T follicular helper cell (primary cell): ENCODE results near the gene ASIC1.

Experiments used
- DNase-seq: peaks from one replicate; pipeline ENCODE4 v3.0.0-alpha.2; 2020; ENCODE audit warnings: low read depth

The ASIC1 gene

DNA sequence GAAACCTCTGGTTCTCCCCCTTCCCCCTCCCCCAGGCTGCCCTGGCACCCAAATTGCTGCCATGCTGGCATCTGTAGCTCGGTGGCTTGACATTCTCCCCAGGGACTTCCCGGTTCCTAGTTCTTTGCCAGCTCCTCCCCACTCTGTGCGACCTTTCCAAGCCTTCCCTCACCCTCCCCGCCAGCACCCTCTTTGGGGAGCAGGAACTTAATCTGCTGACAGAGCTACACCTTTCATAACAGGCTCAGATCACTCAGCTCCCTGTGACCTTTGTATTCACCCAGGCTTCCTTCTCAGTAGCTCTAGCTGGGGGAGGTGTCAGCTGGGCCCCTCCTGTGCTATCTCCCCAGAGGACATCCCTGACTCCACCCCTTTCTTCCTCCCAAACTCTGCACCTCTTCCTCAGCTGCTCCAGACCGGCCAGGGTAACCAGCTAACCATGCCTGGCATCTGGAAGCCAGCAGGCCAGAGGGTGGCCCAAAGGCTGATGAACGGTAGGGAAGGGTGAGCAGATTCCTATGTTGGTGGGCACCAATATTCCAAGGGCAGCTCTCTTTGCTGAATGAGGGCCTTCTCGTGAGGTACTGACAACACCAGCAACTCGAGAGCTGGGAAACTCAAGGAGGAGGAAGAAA, 52.8 kb downstream of the ASIC1 start:
- DNase-seq, result no peak

DNA sequence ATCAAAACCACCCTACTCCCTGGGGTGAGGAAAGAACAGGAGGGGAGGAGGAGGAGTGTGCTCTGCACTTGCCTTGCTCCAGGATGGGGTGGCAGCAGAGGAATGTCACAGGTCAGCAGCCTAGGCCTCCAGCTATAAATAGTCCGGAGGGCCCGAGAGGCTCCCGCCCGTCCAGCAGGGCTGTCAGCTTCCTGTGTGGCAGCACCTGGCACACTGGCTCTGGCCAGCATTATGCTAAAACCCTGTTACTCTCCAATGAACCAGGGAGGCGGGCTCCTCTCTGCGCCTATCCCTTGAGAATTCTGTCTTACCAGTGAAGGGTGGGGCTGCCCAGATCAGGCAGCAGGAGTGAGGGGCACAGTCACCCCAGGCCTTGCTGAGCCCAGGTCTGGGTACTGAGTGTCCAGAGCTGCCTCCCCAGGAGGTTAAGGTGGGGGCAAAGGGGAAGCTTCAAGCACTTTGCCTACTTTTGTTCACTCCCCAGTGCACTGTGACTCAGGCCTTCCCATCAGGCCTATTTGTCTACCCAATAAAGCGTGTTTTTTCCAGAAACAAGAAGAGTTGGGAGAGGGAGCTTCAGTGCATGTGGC, 53.5 kb downstream of the ASIC1 start:
- DNase-seq, result no peak

DNA sequence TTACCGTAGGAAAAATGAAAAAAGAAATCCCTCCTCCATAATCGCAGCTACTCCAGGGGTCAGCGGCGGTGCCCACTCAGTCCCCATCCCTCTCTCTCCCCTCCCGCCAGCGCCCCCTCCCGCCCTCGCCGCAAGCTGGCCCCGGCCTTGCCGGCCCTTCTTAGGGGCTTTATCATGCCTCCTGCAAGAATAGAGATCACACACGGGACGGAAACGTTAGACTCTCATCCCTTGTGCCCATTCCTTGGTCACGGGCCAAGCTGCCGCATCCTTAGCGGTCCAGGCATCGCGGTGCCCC, 53.9 kb downstream of the ASIC1 start:
- no peak for DNase-seq

DNA sequence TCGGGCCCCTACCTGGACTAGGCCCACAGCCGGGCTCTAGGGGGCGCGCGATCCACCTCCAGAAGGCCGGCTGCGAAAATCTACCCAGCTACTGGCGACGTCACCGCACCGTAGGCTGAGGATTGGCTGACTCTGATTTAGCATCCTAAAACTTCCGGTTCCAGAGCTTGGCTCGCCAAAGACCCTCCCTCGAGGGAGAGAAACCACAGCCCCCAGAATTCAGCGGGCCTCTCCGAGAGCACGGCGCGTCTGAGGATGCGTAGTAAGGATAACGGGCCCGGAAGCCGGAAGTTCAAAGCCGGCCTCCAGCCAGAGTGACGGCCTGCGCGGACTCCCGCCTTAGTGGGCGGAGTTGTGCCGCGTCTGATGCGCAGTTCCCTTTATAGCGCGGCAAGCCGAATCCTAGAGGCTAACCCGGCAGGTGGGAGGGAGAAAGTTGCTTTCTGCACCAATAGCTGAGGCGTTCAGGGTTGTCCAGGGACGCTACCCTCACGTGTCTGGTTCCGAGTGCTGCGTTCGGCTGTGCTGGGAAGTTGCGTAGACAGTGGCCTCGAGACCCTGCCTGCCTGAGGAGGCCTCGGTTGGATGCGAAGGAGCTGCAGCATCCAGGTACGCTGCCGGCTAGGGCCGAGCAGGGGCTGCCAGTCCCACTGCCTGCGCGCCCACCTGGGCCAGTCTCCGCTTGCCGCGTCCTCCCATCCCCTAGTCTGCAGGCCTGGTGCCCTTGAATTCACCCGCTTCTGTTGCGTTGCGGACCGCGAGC, 54.5 kb downstream of the ASIC1 start, which contains the start of gene COX14:
Gene COX14, plus strand, starts transcription at position 544 of the 763 bp plus-strand sequence. CDS start 7,808 bp downstream, outside the sequence.
- peak; percentile 98 for DNase-seq

DNA sequence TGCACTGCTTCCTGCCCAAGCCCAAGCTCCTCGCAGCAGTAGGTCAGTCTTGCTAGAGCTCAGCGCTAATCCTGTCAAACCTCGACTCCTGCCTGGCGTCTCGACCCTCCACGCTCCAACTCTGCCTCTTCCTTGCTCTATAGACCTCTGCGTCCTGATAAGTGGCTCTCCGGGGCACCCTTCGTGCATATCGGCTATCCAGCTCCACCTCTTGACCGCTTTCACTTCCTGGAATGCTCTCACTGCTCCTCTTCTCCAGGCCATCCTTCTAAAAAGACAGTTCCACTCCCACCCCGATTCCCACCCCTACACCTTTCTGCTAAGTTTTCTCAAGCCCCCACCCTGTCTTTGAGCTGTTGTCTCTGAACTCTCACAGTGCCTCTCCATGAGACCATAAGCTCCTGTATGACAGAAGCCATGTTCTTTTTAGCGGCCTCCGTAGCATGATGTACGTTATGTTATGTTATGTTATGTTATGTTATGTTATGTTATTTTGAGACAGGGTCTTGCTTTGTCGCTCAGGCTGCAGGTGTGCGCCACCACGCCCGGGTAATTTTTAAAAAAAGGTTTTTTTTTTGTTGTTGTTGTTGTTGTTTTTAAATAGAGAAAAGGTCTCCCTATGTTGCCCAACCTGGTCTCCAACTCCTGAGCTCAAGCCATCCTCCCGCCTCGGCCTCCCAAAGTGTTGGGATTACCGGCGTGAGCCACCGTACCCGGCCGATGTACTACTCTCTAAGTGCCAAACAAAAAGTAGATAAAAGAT, 55.2 kb downstream of the ASIC1 start:
- no peak for DNase-seq

DNA sequence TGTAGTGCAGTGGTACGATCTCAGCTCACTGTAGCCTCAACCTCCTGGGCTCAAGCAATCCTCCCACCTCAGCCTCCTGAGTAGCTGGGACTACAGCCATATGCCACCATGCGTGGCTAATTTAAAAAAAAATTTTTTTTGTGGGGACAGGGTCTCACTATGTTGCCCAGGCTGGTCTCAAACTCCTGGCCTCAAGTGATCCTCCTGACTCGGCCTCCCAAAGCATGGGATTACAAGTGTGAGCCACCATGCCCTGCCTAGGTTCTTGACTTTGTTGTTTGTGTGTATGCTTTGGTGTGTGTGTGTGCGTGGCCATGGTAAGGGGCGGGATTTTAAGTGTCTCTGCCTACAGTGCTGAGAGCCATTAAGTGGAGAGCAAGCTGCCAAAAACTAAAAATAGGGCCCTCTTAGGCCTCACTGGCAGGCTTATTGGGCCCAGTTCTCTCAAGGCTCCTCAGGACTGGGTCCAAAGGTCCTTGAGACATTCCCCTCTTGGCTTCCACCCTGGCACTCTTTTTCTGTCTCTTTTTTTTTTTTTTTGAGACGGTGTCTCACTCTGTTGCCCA, 59.7 kb downstream of the ASIC1 start:
- no peak for DNase-seq

DNA sequence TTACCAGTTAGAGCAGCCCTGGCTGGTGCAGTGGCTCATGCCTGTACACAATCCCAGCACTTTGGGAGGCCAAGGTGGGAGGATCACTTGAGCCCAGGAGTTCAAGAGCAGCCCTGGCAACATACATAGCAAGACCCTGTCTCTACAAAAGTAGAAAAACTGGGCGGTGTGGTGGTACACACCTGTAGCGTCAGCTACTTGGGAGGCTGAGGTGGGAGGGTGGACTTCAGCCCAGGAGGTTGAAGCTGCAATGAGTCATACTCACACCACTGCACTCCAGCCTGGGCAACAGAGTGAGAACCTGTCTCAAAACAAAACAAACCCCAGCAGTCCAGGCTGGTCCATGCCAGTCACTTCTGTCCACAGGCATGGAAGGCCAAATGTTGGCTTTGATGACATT, 62.0 kb downstream of the ASIC1 start:
- no peak for DNase-seq

DNA sequence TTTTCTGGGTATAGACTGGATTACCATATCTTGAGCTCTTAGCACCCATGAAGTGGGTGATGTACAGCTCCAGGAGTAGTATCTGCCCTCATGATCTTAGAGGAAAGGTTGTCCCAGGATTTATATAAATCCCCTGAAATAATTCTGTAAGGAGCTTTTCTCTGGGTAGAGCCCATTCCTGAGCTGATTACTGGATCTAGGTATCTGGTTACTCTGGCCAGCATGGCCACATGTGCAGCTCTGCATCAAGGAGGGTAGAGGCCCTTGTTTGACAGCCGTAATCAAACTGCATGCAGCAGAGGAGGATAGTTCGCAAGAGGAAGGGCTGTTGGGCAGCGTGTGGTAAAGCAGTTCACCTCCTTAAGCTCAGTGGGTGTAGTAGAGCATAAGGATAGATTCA, 63.1 kb downstream of the ASIC1 start:
- no peak for DNase-seq

DNA sequence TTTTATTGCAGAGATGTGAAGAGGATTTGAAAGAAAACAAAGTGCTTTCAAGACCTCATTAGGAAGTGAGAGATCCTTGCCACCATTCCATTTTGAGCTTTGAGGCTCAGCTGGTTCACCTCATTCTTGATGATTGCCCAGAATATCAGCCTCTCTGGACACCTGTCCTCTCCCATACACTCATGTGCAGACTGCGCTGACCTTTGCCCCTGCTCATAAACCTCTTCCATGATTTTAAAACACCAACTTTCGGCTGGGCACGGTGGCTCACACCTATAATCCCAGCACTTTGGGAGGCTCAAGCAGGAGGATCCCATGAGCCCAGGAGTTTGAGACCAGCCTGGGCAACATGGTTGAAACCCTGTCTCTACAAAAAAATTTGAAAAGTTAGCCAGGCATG, 63.6 kb downstream of the ASIC1 start:
- DNase-seq, result no peak

DNA sequence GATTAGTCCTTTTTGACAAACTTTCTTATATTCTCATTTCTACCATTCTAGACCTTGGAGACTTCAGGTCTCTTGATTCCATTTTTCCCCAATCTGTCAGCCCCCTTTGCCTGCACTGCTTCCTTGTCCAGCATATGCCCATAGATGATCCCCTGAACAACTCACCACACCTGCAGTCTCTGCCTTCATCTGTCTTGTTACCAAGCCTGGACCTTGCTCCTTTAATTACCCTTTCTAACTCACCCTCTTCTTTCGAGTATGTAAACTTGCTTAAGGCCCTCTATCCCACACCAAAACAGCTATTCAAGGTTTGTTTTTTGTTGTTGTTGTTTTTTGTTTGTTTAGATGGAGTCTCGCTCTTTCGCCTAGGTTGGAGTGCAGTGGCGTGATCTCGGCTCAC, 64.2 kb downstream of the ASIC1 start:
- no peak for DNase-seq

DNA sequence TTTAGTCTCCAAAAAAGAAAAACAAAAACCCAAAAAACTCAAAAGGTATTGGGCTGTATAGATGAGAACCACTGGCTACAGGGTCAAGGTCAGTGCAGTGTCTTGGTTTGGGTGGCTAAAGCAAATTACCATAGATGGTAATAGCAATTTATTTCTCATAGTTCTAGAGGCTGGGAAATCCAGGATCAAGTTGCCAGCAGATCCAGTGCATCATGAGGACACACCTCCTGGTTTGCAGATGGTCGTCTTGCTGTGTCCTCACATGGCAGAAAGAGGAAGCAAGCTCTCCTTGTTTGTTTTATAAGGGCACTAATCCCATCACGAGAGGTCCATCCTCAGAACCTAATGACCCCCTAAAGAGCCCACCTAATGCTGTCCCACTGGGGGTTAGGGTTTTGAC, 65.8 kb downstream of the ASIC1 start:
- no peak for DNase-seq

DNA sequence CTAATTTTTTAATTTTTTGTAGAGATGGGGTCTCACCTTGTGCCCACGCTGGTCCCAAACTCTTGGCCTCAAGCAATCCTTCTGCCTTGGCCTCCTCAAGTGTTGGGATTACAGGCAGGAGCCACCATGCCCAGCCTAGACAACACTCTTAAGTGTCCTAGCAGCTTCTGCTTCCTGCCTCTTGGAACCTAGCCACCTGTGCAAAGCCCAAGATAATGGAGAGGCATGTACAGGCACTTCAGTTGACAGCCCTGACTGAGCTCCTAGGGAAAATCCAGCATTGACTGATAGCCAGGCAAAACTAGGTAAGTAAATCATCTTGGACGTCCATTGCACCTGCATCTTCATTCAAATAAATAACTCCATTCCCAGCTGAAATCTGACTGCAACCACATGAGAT, 70.2 kb downstream of the ASIC1 start:
- no peak for DNase-seq

DNA sequence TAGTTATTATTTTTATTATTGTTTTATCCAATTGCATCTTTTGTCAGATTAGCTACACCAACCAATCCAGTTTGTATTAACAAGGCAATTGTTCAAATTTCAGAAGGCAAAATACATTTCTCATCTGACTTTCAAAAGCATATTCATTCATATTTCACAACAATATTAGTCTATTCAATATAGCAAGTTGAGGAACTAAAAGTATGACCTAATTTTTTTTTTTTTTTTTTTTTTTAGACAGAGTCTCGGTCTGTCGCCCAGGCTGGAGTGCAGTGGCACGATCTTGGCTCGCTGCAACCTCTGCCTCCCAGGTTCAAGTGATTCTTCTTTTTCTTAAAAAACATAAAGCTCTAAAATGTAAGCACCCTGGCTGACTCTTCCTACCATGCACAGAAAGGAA, 71.9 kb downstream of the ASIC1 start:
- no peak for DNase-seq

DNA sequence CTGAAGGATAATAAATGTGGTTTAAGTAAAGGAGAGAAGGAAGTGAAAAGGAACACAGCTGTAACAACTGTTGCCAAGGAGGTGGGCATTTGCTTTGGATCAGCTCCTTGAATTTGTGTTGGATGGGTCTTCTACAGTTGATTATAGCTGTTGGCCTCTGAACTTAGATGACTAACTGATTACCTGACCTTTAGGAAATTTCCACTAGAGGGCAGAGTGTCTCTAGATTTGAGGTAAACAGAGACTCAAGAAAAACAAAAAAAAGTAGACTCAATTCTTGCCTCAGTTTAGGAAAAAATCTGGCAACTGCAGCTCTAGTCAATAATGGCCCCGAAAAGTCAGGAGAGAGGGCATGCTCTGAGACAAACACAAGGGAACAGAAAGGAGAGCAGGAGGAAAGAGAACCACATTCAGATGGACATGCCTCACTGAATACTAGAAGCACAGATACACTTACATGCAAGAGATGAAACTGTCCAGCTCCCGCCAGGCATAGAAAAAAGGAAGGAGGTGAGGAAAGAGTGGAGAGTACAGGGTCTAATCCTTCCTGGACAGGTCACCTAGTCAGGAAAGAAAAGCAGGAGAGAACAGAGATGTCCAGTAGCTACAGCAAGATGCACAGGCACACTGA, 75.2 kb downstream of the ASIC1 start:
- DNase-seq, result no peak
